ENCODE measurements around the gene TTC28. TPM values are rescaled to one million over a fixed set of nuclear protein-coding genes. Genes with fewer than 3 reads are reported as not detected.

The TTC28 gene
- polyA plus RNA-seq, 4 donors, result 34.8 to 51.9 (median 36.8) TPM

GRCh38 chr22:28002181-28002700 lies 677.4 kb downstream of the TTC28 start:
- DNase-seq (ENCODE audit: low read depth in 4 of 4, low spot score in 3 of 4), result no peak

- no peak for DNase-seq (ENCODE audit: low read depth in 4 of 4, low spot score in 3 of 4)
These were observed 678.3 kb downstream of the TTC28 start for GRCh38 chr22:28001171-28001835.

- no peak for DNase-seq (ENCODE audit: low read depth in 4 of 4, low spot score in 3 of 4)
These were observed 679.3 kb downstream of the TTC28 start for GRCh38 chr22:28000361-28000760.

GRCh38 chr22:27999876-28000275 lies 679.8 kb downstream of the TTC28 start:
- DNase-seq (ENCODE audit: low read depth in 4 of 4, low spot score in 3 of 4), result no peak

- no peak for DNase-seq (ENCODE audit: low read depth in 4 of 4, low spot score in 3 of 4)
These were observed 680.9 kb downstream of the TTC28 start for GRCh38 chr22:27998511-27999410.

GRCh38 chr22:27997538-27997937 lies 682.1 kb downstream of the TTC28 start:
- no peak for DNase-seq (ENCODE audit: low read depth in 4 of 4, low spot score in 3 of 4)

- DNase-seq (ENCODE audit: low read depth in 4 of 4, low spot score in 3 of 4), result no peak
These were observed 682.7 kb downstream of the TTC28 start for GRCh38 chr22:27996981-27997380.

- no peak for DNase-seq (ENCODE audit: low read depth in 4 of 4, low spot score in 3 of 4)
These were observed 683.1 kb downstream of the TTC28 start for GRCh38 chr22:27996529-27996925.

- no peak for DNase-seq (ENCODE audit: low read depth in 4 of 4, low spot score in 3 of 4)
These were observed 683.7 kb downstream of the TTC28 start for GRCh38 chr22:27995801-27996528.

GRCh38 chr22:27994481-27995331 lies 684.9 kb downstream of the TTC28 start:
- DNase-seq (ENCODE audit: low read depth in 4 of 4, low spot score in 3 of 4), result no peak

GRCh38 chr22:27993774-27994350 lies 685.8 kb downstream of the TTC28 start:
- no peak for DNase-seq (ENCODE audit: low read depth in 4 of 4, low spot score in 3 of 4)

- no peak for DNase-seq (ENCODE audit: low read depth in 4 of 4, low spot score in 3 of 4)
These were observed 686.4 kb downstream of the TTC28 start for GRCh38 chr22:27993201-27993635.

- DNase-seq (ENCODE audit: low read depth in 4 of 4, low spot score in 3 of 4), result no peak
These were observed 687.1 kb downstream of the TTC28 start for GRCh38 chr22:27992294-27993165.

GRCh38 chr22:27991586-27992293 lies 687.9 kb downstream of the TTC28 start:
- DNase-seq (ENCODE audit: low read depth in 4 of 4, low spot score in 3 of 4), result no peak

GRCh38 chr22:27990879-27991278 lies 688.8 kb downstream of the TTC28 start:
- no peak for DNase-seq (ENCODE audit: low read depth in 4 of 4, low spot score in 3 of 4)

- DNase-seq (ENCODE audit: low read depth in 4 of 4, low spot score in 3 of 4), result no peak
These were observed 689.2 kb downstream of the TTC28 start for GRCh38 chr22:27990451-27990840.

GRCh38 chr22:27989758-27990450 lies 689.7 kb downstream of the TTC28 start:
- no peak for DNase-seq (ENCODE audit: low read depth in 4 of 4, low spot score in 3 of 4)

- DNase-seq (ENCODE audit: low read depth in 4 of 4, low spot score in 3 of 4), result no peak
These were observed 690.9 kb downstream of the TTC28 start for GRCh38 chr22:27988704-27989103.

Data from left renal pelvis (tissue), 4 donors.